Measurements from ENCODE around the gene FSD1L.

DNA sequence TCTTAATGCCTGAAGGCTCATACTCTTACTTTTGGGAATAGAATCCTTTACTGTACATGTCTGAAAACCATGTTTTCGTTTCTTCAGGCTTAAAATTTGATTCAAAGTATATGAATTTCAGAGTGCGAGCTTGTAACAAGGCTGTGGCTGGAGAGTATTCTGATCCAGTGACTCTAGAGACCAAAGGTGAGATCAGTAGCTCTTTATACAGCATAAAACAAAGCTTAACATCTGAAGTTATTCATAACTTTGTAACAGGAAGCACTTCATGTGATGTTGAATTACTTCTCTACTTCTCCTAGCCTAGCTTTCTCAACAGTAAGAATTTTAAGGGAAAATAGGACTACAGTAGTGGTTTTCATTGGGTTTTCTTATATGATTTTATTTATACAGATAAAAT, 60.7 kb downstream of the FSD1L start:
- TF ChIP-seq, protein P1, sequence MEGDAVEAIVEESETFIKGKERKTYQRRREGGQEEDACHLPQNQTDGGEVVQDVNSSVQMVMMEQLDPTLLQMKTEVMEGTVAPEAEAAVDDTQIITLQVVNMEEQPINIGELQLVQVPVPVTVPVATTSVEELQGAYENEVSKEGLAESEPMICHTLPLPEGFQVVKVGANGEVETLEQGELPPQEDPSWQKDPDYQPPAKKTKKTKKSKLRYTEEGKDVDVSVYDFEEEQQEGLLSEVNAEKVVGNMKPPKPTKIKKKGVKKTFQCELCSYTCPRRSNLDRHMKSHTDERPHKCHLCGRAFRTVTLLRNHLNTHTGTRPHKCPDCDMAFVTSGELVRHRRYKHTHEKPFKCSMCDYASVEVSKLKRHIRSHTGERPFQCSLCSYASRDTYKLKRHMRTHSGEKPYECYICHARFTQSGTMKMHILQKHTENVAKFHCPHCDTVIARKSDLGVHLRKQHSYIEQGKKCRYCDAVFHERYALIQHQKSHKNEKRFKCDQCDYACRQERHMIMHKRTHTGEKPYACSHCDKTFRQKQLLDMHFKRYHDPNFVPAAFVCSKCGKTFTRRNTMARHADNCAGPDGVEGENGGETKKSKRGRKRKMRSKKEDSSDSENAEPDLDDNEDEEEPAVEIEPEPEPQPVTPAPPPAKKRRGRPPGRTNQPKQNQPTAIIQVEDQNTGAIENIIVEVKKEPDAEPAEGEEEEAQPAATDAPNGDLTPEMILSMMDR (IDR thresholded peaks at IDR 0.05) = no peak
- no peak for TF ChIP-seq POLR2A (IDR thresholded peaks at IDR 0.05)
